Measurements from ENCODE around the gene MPZL1.
"Not testable (repeated sequence)": the region's sequence is repeated elsewhere in the genome, so short reads cannot be mapped to it uniquely, and the experiment has no call there.

The MPZL1 gene

GRCh38 chr1:167803358-167804207 lies 81.8 kb downstream of the MPZL1 start:
- TF ChIP-seq ZFX (IDR thresholded peaks at IDR 0.05) = no peak
- TF ChIP-seq, protein P1, sequence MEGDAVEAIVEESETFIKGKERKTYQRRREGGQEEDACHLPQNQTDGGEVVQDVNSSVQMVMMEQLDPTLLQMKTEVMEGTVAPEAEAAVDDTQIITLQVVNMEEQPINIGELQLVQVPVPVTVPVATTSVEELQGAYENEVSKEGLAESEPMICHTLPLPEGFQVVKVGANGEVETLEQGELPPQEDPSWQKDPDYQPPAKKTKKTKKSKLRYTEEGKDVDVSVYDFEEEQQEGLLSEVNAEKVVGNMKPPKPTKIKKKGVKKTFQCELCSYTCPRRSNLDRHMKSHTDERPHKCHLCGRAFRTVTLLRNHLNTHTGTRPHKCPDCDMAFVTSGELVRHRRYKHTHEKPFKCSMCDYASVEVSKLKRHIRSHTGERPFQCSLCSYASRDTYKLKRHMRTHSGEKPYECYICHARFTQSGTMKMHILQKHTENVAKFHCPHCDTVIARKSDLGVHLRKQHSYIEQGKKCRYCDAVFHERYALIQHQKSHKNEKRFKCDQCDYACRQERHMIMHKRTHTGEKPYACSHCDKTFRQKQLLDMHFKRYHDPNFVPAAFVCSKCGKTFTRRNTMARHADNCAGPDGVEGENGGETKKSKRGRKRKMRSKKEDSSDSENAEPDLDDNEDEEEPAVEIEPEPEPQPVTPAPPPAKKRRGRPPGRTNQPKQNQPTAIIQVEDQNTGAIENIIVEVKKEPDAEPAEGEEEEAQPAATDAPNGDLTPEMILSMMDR (conservative IDR thresholded peaks at IDR 0.05) = peak; percentile 99
- H3K27ac ChIP-seq = peak overlapping the region; percentile 53

- TF ChIP-seq, protein P1 (conservative IDR thresholded peaks at IDR 0.05) = no peak
- no peak for TF ChIP-seq ZFX (IDR thresholded peaks at IDR 0.05)
- no peak overlapping the region; the same call in 1 of the 2 replicates for H3K27ac ChIP-seq
Measured at GRCh38 chr1:167805041-167805556, 83.3 kb downstream of the MPZL1 start.

DNA sequence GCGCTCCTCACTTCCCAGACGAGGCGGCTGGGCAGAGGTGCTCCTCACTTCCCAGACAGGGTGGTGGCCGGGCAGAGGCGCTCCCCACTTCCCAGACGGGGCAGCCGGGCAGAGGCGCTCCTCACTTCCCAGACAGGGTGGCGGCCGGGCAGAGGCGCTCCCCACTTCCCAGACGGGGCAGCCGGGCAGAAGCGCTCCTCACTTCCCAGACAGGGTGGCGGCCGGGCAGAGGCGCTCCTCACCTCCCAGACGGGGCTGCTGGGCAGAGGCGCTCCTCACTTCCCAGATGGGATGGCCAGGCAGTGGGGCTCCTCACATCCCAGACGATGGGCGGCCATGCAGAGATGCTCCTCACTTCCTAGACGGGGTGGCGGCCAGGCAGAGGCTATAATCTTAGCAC lies 84.5 kb downstream of the MPZL1 start:
- H3K27ac ChIP-seq = not testable (repeated sequence)

- not testable (repeated sequence) for H3K27ac ChIP-seq
Measured at GRCh38 chr1:167806676-167807075, 84.9 kb downstream of the MPZL1 start.

DNA sequence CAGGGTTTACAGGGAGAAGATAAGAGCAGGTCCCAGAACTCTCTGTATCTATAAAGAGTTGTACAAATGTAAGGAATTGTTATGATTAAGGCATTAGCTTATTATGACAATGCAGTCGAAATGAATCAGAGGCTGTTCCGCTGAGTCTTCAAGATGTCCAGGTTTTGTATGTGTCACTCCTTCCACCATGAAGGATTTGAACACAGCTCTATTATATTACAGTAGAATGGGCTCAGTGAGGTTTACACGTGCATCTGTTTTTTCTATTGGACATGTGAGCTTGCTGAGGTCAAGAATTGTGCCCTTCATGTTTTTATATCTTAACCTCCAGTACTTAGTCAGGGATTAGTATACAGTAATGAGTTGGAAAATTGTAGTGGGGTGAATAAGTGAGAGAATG lies 86.3 kb downstream of the MPZL1 start:
- TF ChIP-seq, protein P1 (conservative IDR thresholded peaks at IDR 0.05) = no peak
- no peak for TF ChIP-seq ZFX (IDR thresholded peaks at IDR 0.05)
- H3K27ac ChIP-seq = no peak overlapping the region

GRCh38 chr1:167808690-167809089 lies 86.9 kb downstream of the MPZL1 start:
- no peak overlapping the region for H3K27ac ChIP-seq
- TF ChIP-seq, protein P1 (conservative IDR thresholded peaks at IDR 0.05) = no peak
- TF ChIP-seq ZFX (IDR thresholded peaks at IDR 0.05) = no peak

- TF ChIP-seq ZFX (IDR thresholded peaks at IDR 0.05) = no peak
- TF ChIP-seq, protein P1 (conservative IDR thresholded peaks at IDR 0.05) = no peak
- H3K27ac ChIP-seq = no peak overlapping the region
Measured at GRCh38 chr1:167812972-167813371, 91.2 kb downstream of the MPZL1 start.

GRCh38 chr1:167815650-167816049 lies 93.9 kb downstream of the MPZL1 start:
- TF ChIP-seq ZFX (IDR thresholded peaks at IDR 0.05) = no peak
- TF ChIP-seq, protein P1 (conservative IDR thresholded peaks at IDR 0.05) = no peak
- H3K27ac ChIP-seq = no peak overlapping the region

Data from C4-2B (cell line).